HG02642 (cell line): ENCODE results near the gene TEX36.
"Not testable (repeated sequence)": the region's sequence is repeated elsewhere in the genome, so short reads cannot be mapped to it uniquely, and the experiment has no call there.

Source experiments
- ATAC-seq: cut with Tn5 transposase; IDR thresholded peaks from one replicate; pipeline ENCODE4 v1.9.1; 2021; ENCODE audit warnings: mild to moderate bottlenecking; ENCODE audit not compliant: unreplicated experiment, poor library complexity

TEX36 gene

DNA sequence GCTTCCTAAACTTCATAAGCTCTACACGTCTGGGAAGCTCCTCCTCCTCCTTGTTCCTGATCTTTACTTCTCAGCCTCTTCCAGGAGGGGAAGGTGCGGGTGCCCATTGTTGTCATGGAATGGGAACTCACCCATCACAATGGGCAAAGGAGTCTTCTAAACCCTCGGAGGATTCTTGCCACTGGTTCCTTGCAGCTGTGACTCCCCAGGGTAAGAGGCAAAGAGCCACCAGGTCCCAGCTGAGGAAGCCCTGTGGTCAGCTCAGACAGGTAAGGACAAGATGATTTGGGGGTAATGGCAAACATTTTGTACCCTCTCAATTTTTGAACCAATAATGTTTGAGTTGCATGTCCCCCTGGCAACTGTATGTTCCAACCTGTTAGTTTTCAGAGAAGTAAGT is at the start of gene TEX36:
TSS of gene TEX36 (minus strand) at position 101 of the 400 bp plus-strand sequence. CDS start 174 bp downstream, outside the sequence.
- no peak for ATAC-seq

DNA sequence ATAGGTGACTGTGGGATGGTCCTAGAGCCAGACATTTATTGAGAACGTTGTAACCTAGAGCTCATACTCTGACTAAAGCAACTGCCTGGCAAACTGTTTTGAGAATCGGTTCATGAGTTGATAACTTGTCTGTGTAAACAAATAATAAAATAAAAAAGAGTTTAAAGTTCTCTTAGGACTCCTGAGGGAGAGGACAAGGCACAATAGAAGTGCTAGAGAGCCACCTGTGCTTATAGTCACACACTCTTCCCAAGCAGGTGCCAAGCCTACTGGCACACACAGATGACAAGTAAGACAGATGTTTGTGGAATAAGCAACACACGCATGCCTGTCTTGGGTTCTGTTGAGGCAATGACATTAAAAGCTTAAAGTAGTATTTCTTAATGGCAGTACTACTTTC is 44.5 kb upstream of the TEX36 start:
- ATAC-seq: no peak

GRCh38 chr10:125726914-125727313 is 44.0 kb upstream of the TEX36 start:
- ATAC-seq: no peak

DNA sequence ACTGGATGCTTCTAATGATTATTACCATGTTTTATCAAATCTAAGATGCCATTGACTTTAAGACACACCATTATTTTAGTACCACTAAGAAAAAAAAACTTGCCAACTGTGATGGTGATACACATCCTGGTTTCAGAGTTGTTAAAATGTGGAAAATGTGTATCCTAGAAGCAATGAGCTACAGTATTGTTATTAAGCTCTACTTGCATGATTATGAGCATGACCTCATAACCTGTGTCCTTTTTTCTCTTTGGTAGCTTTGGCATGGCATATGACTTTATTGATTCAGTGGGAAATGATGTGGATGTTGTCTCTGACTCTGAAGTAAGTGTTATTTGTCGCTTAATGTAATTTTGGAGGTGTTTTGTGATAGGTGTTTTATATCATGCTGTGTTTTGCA is 39.8 kb upstream of the TEX36 start:
- ATAC-seq: no peak

- peak; percentile 38 for ATAC-seq
Observed at GRCh38 chr10:125721035-125721434, 38.1 kb upstream of the TEX36 start.

DNA sequence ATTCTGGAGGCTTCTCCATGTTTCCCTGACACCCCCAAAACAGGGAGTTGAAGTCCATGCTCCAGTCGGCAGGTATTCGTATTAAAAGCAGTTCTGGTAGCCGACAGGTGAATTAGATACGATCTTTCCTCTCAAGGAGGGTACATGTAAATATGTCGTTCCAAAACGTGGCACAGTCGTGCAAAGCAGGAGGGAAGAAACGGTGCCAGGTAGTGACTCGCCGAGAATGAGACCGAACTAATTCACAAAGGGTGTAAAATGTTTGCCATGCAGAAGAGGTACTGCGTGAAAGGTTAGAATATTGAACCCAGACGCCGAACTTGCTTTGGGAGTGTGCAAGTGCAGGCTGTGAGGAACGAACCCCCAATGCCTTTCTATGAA is 37.0 kb upstream of the TEX36 start:
- ATAC-seq: no peak

- ATAC-seq: peak; percentile 91
Observed at GRCh38 chr10:125719173-125720001, 36.4 kb upstream of the TEX36 start, which contains the start of gene EDRF1. Gene EDRF1, plus strand, starts transcription at chr10:125719709. Its CDS starts 99 bp downstream, at chr10:125719808.

GRCh38 chr10:125714728-125715127 is 31.8 kb upstream of the TEX36 start:
- not testable (repeated sequence) for ATAC-seq

DNA sequence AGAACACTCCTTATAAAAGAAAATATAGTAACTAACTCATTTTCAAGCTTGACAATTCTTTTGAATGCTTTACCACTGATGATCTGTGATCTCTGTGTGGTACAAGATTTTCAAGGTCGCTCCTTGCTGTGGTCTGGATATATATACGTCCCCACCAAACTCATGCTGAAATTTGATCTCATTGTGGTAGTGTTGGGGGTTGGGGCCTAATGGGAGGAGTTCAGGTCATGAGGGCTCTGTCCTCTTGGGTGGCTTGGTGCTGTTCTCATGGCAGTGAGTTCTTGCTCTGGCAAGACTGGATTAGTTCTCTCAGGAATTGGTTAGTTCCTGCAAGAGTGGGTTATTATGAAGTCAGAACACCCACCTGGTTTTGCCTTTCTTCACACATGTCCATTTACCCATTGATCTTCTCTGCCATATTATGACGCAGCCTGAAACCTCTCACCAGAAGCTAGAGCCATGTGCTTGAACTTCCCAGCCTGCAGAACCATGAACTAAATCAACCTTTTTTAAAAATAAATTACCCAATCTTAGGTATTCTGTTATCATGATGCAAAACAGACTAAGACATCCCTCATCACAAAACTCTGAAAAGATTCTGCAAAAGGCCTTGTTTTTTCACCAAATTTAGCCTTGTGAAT is 28.3 kb upstream of the TEX36 start:
- no peak for ATAC-seq

DNA sequence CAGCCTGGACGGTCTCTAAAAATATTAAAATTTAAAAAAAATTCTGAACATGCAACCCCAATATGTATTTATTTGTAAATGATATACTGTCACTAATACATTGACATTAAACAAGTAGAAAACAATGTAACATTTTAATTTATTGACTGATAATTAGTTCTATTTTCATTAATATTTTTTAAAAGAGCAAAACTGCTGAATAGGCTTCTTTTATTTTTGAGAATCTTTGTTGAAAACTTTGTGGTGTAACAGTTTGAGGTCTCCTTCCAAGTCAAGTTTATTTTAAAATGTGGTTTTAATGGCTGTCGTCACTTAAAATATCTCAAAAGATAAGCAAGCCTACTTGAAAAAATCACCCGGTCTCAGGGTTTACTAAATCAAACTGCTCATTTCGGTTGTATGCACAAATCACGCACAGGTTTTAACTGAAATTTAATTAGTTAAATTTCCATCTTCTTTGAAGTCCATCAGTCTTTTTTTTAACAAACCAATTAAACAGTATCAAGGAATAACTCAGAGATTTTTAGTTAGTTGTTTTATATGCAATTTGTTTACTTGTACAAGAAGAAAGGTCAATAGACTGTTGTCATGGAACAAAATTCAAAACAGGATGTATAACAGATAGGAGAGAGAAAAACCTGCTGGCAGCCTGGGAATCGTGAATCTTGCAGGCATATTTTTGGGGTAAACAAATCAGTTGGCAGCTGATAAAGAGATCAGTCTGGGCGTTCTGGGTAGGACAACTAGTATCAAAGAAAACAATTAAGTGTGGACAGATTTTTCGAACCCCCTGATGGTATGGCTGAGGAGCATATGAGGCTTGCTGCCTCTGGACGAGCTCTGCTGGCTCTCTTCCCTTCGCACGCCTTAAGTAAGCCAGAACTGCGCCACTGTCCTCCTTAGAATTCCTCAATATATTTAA is 26.9 kb upstream of the TEX36 start:
- no peak for ATAC-seq

DNA sequence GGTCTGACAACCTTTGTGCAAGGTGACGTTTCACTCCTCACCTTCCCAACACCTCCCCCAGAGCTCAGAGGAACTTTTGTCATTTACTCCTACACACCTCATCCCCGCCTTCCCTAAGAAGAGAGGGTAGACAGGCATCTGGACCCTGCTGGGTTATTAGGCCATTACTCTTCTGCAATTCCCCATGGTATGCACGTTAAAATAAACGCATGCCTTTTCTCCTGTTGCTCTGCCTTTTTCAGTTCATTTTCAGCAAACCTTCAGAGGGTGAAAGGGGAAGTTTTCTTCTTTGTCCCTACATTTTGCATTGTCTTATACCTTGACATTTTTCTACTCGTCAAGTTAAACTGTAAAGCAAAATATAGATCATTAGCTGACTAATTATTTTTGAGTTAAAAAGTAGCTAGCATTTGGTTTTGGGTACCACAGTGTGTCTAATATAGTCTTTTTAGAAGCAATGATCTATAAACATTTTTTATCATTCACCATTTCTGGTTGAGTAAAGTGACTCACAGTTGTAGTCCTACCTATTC is 26.1 kb upstream of the TEX36 start:
- no peak for ATAC-seq

- no peak for ATAC-seq
Observed at GRCh38 chr10:125707541-125708468, 24.8 kb upstream of the TEX36 start.

DNA sequence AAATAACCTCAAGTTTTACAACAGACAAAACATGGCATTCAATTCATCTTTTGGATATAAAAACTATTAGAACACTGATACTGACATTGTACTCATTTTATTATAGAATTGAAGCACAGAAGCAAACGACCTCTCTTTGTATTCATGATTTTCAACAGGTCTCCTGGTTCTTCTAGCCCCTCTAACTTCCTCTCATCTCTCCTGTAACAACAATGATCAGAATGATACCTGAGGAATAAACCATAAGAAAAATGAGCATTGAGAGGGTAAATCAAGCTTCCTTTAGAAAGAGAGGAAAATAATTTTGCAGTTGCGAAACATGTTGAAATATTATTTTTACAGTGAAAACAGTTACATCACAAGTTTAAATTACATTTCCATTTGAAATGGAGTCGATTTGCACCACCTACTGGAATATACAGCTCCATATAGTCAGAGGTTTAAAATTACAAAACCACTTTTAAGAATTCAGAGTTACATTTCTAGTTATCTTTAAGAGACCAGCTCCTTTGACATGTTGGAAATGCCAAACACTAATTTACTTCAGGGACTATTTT is 17.5 kb upstream of the TEX36 start:
- ATAC-seq: no peak

- ATAC-seq: no peak
Observed at GRCh38 chr10:125699562-125700143, 16.7 kb upstream of the TEX36 start.

DNA sequence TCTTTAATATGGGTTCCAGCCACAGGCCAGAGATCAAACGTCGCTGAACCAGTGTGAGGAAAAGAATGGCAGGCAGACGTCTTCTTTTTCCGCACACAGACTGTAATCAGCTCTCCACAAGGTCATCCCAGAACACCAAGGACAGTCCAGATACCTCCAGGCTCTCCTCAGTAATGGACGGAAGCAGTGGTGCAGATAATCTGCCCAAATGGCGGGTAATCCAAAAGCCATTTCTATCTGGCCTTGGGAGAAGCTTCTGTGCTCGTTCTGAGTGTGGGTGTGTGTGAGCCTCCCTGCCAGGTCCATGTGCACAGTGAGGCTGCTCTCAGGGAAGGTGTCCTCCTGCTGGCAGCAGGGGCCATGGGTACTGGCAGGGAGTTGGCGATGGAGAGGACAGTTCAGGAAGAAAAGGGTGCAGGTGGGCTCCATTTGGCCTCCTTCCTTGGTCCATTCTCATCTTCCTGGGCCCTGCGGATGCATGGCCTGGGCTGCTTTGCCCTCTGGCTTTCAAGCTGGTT is 15.6 kb upstream of the TEX36 start:
- no peak for ATAC-seq

GRCh38 chr10:125696884-125697283 is 13.9 kb upstream of the TEX36 start:
- ATAC-seq: not testable (repeated sequence)

- no peak for ATAC-seq
Observed at GRCh38 chr10:125694883-125695282, 11.9 kb upstream of the TEX36 start.

DNA sequence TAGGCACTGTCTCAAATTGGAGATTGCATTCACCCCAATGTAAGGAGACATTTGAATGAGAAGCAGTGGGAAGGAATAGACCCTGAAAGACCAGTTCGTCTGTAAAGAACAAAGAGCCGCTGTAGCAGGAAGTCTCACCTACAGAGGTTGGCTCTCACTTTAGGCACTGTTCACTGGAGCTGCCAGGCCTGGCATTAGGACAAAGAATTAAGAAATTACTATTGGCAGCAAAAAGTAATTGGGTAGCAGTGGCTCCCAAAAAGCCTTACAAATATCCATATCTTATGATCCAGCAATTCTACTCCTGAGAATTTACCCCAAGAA is 10.5 kb upstream of the TEX36 start:
- no peak for ATAC-seq
